Hypothalamus (tissue), 51 donors: ENCODE results near the gene CRAT.

Experiments
- DNase-seq, 51 donors: peaks; one replicate each; lab custom pipeline; 2025; lab: John Stamatoyannopoulos, UW

Gene CRAT

DNA sequence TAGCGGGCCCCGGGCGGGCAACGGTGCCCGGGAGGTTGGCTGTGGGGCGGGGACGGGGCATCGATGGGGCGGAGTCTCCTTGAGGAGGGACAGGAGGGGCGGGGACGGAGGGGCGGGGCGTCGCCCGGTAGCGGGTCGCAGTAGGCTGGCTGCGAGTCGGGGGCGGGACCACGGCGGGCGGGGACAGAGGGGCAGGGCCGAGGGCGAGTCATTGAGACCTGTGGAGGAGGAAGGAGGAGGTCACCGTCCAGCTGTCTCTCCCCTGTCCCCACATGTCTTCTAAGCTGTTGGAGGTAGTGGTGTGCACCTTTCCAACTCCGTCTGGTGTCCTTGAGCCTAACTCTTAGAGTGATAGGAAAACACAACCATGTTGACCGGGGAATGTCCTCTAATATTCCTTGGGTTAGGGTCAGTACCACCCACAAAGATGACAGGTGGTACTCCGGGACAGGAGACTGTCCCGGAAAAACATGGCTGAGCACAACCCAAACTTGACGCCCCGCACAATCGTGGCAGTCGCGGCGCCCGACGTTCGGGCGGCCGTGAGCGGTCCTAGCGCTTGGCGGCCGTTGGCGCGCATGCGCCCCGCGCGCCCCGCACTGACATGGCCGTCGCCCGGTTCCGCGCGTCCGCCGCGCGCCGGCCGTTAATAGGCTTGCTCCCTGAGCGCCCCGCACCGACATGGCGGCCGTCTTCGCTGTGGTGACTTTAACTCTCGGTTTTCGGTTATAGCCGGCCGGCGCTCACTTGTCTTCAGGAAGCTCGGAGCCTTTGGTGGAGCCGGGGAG, at the start of gene CRAT, which contains the start of gene PTPA:
CRAT (minus strand) TSS at position 54 of the 788 bp plus-strand sequence. CDS start 284 bp downstream, outside the sequence.
PTPA (plus strand) TSS at position 676 of the 788 bp plus-strand sequence. CDS start 186 bp downstream, outside the sequence.
- DNase-seq: peak; percentile 65 to 99 (median 95)

DNA sequence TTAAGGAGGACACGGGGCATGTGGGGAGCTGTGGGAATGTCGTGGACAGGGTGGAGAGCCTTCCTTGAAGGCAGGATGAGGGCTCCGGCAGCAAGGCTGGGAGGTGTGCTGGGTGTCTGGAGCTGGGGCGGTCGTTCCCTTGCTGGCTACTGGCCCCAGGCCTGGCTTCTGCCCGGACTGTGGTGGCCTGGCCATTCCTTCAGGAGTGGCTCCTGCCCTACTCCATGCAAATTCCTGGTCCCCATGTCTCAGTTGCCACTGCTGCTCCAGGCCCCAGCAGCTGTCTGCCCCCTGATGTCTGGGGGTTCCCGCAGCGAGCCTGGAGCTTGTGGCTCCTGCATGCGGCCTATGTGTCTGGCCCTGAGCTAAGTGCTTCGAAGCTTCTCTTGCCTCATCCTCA, 45.6 kb upstream of the CRAT start:
- no peak for DNase-seq

DNA sequence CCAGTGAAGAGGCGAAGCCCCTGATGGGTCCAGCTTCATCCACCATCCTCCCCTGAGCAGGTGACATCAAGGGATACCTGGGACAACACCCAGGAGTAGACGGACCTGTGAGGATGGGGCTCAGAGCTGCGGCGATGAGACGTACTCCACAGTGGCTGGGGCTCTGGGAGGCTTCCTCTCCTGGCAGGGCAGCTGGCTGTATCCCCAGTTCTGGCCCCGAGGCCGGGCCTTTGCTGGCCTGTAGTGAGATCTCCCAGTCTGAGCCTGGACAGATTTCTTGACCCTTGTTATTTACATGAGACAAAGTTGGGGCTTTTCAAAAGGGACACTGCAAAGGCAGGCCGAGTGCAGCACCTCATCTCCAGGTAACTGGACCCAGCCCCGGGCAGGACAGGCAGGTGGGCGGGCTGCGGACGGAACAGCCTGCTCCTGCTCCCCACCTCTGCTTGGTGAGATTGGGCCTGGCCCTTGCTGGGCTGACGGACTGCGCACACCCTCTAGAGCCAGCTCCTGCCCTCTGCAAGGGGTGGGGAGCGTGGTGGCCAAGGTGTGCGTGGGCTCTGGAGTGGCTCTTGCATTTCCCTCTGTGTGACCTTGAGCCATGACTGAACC, 44.4 kb upstream of the CRAT start:
- no peak for DNase-seq

DNA sequence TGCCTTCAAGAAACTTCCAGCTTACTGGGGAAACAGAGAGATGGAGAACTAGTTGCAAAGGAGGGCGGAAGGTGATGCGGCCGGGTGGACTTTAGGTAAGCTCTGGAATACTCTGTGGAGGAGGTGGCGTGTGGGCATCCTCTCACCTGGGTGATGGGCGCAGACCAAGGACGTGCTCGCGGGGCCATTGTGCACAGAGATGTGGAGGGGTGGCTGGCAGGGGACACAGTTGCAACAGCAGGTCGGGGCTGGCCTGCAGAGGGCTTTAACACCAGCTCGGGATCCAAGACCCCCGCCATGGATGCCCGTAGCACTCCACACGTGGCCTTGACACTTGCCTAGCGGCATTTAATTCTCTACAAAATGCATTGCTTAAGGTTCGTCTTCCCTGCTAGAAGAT, 40.9 kb upstream of the CRAT start:
- DNase-seq: no peak

DNA sequence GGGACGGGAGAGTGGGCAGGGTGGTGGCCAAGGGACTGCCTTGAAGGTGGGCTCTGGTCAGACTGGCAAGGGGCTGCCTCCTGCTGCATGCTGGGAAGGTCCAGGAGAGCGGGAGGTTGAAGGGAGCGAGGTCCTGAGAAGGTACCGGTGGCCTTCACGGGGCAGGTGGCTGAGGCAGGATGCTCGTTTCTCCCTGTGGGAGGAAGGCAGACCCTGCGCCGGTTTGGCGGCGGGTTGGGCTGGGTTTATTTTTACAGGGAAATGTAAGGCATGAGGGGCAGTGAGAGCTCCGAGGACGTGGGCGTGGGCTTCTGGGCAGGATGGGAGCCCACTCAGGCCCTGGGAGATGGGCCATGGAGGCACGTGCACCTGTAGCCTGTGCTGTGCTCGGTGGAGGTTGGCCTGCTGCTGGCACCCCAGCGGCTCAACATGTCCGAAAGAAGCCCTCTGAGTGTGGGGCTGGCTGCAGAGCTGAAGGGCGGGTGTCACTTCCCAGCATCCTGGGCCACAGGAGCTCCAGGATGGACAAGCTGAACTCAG, 40.1 kb upstream of the CRAT start:
- no peak for DNase-seq

DNA sequence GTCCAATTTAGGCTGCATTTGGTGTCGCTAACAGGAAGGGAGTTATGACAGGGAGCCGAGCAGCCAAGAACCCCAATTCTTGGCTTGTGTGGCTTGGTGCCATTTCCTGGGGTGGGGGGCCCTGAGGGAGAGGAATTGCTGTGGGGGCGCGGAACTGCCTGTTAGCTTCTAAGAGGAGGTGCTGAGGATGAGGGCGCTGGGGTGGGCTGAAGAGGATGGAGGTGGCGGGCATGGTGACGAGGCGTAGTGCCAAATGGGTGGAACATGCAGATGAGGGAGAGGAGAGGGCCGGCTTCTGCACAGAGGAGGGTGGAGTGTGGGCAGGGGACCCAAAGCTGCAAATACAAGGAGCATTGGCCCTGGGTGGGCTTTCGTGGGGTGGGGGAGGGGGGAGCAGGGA, 39.5 kb upstream of the CRAT start:
- DNase-seq: no peak

DNA sequence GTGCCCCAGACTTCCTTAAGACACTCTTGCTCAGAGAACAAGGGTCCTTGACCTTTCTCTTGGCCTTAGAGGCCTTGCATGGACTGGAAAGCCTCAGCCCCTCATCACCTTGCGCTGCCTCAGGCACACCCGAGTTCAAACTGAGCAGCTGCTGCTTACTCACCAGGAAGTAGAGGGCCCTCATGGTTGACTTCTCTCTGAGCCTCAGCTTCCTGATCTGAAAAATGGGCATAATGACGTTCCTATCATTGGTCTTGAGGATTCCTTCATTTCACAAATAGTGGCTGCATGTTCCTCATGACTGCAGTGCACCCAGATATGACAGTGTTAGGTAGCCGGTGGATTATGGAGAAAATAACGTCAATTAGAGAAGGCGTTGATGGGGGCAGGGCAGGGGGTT, 38.8 kb upstream of the CRAT start:
- DNase-seq: no peak

DNA sequence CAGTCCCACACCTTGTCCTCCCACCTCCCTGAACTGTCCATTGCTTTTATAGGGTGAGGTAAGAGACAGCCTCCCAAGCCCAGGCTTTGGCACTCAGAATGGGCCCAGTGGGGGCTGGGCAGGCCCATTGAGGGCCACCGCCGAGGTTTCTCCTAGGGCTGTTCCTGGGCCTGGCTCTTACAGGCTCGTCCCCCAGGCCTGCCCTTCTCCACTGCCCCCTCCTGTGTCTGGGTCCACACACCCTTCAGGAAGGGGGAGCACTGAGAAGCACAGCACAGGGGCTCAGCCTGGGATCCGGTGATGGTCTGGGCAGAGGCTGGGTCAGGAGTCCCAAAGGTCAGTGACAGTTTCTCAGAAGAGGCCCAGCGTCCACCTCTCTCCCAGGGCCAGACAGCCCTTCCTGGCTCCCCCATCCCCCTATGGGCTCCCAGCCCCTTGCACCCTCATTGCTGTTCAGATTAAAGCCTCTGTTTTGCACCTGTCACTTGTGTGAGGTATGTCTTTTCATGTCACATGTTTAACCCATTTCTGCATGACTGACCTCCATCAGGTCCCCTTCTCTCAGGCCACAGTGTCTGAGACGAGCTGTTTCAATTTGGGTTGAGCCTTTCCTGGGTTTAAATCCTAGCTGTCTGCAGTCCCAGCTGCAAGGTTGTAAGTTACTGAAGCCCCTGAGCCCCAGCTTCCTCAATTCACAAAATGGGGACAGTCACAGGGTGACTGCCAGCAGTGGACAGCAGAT, 38.0 kb upstream of the CRAT start:
- DNase-seq: no peak

DNA sequence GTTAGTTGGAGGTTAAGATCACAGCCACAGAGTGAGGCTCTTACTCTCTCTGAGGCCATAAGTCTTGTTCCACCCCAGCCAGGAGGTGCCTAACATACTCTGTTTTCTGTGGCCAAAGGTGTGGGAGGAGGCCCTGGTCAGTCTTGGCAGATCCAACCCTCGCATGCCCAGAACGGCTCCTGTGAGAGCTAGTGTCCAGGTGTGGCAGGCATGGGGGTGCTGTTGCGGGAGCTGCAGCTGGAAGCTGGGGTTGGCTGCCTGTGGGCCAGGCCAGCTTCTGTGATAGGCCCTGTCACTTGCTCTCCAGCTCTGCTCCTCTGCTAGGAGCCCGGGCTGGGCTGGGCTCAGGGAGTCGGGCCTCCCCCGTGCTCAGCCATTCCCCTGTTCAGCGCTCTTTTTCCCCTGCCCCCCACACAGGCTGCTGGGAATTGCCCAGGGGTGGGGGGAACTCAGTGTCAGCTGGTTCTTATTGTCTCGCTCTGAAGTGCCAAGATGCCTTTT, 35.9 kb upstream of the CRAT start:
- peak in 28 of 51 donors; percentile 13 to 69 (median 46) for DNase-seq

DNA sequence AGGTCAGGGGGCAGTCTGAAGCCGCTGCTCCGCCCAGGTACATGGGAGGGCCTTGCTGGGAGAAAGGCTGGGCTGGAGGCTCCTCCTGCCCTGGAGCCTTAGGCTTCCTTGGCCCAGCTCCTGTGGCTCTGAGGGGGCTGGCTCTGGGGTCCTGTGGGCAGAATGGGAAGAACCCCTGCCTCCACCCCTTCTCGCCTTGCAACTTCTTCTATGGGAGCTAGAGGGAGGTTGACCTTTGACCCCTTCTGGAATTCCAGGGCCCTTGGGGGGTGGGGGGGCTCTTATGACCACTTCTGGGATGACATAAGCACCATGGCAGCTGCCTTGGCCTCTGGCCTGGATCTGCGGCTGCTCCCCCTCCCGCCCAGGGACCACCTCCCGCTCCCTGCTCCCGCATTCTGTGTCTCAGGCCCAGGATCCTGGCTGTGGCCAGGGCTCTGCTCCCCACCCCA, 35.3 kb upstream of the CRAT start:
- peak in 1 of 51 donors; percentile 10 for DNase-seq

DNA sequence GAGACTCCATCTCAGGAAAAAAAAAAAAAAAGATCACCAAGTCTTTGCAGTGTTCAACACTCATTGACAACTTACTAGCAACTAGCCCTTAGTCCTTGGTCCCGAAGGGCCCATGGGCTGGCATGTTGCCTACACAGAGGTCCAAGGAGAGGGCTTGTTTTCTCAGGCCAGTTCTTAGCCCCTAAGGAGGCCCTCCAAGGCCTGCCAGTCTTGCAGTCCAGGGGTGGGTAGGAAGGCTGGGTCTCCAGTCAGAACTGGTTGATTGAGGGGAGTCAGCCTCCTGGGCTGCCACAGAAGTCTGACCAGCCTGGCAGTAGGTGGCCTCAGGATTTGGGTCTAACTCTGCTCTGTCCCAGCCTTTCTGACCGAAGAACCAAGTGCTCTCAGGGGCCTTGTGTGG, 34.7 kb upstream of the CRAT start:
- DNase-seq: no peak

DNA sequence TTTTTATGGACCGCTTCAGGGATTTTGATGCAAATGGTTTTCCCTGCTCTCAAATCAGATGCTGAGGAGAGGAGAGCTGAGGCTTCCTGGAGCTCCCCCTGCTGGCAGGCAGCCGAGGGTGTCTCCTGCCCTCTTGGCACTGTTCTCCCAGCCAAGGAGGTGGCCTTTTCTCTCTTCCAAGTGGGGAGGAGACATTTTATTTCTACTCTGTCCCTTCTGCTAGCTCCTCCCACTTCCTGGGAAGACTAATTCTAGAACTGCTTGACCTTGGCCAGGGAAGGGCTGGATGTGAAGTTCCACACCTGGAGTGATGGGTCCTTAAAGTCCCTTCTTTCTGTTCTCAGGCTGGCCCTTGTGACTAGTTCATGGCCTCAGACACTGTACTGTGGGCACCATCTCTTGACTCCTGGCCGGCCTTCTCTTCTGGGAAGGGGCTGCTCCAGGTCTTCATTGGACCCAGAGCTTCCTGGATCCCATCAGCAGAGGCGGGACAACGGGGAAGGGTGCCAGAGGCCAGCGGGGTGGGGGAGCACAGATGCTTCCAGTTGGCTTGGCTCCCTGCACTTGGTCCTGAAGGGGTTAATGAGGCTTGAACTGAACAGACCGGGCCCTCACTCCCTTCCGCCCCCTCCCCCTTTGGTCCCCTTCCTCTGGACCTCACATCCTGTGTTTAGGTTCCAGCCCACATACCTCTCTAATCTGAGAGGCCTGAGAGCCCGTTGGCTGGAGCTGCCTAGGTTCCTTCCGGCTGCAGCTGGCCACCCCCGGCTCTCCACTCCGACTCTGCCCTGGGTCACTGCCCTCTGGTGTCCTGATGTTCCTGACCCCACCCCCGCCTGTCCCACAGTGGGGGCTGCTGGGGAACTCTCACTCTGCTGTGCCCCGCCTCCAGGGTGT, 32.7 kb upstream of the CRAT start:
- peak in 46 of 51 donors; percentile 22 to 84 (median 71) for DNase-seq

DNA sequence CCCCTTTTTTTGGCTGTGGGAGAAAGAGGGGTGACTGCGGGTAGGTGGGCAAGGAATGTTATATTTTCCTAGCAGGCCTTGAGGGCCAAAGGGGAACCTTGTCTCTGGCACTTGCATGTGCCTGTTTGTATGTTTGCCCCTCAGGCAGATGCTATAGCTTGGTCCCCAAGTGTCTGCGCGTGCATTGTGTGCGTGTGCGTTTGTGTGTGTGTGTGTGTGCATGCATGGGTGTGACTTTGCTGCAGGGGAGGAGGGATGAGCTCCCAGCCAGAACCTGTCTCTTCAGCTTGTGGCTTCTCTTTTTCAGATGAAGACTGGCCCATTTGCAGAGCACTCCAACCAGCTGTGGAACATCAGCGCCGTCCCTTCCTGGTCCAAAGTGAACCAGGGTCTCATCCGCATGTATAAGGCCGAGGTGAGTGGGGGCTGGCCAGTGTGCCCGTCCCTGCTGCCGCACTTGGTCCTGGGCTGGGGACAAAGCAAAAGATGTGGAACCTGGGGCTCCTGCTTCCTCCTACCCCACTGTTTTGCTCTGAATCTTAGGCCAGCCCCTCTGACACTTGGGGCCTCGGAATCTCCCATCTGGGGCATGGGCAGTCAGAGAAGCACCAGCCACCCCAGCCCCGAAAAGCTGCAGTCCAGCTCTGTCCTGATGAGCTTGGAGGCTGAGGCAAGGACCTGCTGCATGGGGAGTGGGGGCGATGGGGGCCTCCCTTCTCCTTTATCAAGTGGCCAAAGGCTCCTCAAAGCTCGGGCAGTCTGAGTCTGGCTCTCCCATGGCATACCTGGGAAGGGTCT, 31.7 kb upstream of the CRAT start:
- DNase-seq: no peak

DNA sequence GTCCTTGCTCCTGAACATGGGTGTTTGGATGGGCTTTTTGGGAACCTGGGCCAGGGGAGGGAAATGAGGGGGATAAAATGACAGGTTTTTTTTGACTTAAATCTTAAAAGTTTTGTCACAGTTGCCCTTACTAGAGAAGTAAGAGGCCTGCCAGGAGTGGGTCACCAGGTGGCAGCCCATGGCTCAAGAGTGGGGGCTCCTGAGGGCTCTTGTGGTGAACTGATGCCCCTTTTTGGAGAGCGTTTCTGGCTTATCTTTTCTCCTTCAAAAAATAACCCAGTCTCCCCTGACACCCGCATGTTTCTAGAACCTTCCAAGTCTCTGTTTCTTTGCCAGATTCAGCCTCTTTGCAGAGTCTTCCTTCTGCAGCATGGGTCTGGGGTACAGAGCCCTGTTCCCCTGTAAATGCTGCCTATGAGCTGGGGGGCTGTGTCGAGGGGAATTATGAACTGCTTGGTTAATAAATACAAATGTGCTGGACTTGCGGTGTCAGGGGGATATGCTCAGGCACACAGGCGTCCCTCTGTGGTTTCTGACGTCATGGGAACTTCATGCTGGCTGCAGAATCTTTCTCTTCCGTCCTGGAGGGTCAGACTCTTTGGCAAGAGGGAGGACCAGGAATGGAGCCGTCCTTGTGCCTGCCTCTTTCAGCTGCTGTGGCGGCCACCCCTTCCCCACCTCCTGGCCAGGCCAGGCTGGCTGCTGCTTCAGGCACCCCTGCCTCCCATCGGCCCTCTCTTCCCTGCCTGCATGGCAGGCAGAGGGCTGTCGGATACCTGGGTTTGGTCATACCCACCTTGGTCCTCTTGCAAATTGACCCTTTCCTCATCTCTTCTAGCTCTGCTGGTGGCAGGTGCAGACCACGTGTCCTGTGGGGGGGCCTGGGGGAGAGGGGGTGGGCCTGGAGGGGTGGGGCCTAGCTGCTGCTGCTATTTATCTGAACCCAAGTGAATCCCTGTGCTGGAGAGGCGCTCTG, 30.8 kb upstream of the CRAT start:
- DNase-seq: peak in 28 of 51 donors; percentile 11 to 60 (median 38)

DNA sequence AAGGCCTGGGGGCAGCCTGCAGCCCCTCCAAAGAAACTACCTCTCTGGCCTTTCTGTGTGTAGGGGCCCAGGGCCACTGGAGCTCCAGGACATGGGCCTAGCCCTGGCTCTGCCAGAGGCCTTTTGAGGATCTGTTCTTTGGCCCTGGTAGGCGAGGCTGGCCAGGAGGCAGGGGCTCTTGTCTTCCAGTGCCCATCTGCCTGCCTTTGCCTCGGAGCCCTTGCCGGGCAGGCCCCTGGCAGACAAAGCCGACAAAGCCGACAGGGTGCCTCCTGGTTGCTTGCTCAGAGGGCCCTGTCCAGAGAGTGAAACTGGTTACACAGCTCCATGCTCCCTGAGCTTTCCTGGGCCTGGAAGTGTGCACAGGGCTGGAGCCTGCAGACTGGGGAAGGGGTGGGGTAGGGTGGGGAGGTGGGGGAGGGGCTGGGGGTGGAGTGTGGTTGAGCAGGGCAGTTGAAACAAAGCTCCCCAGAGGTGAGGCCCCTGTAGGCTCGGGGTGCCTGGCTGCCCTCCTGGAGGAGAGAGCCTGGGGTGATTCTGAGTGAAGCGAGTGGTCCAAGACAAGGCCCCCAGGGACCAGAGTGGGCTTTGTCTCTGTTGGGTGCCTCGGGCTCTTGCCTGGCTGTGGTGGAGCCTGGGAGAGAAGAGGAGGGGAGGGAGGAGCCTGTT, 29.9 kb upstream of the CRAT start:
- peak in 27 of 51 donors; percentile 18 to 81 (median 45) for DNase-seq

DNA sequence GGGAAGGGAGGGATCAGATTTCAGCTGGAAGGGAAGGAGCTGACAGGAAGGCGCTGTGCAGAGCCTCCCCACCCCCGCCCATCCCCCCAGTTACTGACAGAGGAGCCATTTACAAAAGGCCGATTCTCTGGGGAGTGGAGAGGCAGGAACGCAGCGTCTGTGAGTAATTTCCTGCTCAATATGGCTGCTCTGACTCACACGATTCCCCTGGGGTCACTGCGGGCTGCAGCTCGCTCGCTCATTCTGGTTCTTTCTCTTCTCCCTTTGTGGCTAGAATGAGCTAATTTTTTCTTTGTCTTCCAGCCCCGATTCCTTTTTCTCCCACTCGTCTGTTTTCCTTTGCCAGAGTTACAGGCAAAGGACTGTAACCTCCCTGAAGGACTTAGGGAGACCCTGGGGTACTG, 29.4 kb upstream of the CRAT start:
- DNase-seq: peak in 49 of 51 donors; percentile 47 to 94 (median 80)
